ENCODE data around the gene TRMT2B.
"Not testable (repeated sequence)": the region's sequence is repeated elsewhere in the genome, so short reads cannot be mapped to it uniquely, and the experiment has no call there.

The TRMT2B gene

GRCh38 chrX:101051549-101052302 is at the start of gene TRMT2B:
Gene TRMT2B, minus strand, starts transcription at chrX:101052111. Its CDS starts 9,822 bp downstream, at chrX:101042289.
- H3K27ac ChIP-seq: peak within 1 kb of the TSS; percentile 74
- DNase-seq (ENCODE audit: low read depth, low spot score): no peak

GRCh38 chrX:101097546-101098453 is 45.9 kb upstream of the TRMT2B start, which contains the start of gene CENPI:
Gene CENPI, plus strand, starts transcription at chrX:101098204. Its CDS starts 2,867 bp downstream, at chrX:101101071.
- peak within 1 kb of the TSS; percentile 14 for H3K27ac ChIP-seq
- peak; percentile 57 for DNase-seq (ENCODE audit: low read depth, low spot score)

- no peak overlapping the region for H3K27ac ChIP-seq
- no peak for DNase-seq (ENCODE audit: low read depth, low spot score)
These were observed 39.9 kb upstream of the TRMT2B start for GRCh38 chrX:101091817-101092216.

GRCh38 chrX:101081231-101081630 is 29.3 kb upstream of the TRMT2B start:
- DNase-seq (ENCODE audit: low read depth, low spot score): no peak
- H3K27ac ChIP-seq: no peak overlapping the region

- H3K27ac ChIP-seq: no peak overlapping the region
These were observed 28.6 kb upstream of the TRMT2B start for GRCh38 chrX:101080326-101081124.

GRCh38 chrX:101079736-101080270 is 27.9 kb upstream of the TRMT2B start:
- DNase-seq (ENCODE audit: low read depth, low spot score): no peak

More at GRCh38 chrX:101080326-101081124, 28.6 kb upstream of the TRMT2B start:
- no peak for DNase-seq (ENCODE audit: low read depth, low spot score)

GRCh38 chrX:101078716-101079598 is 27.0 kb upstream of the TRMT2B start, which contains the start of gene TMEM35A:
Gene TMEM35A, plus strand, starts transcription at chrX:101078879. Its CDS starts 124 bp downstream, at chrX:101079003.
- no peak for DNase-seq (ENCODE audit: low read depth, low spot score)
- H3K27ac ChIP-seq: no peak within 1 kb of the TSS

More at GRCh38 chrX:101079736-101080270, 27.9 kb upstream of the TRMT2B start:
- H3K27ac ChIP-seq: no peak overlapping the region

GRCh38 chrX:101071582-101071981 is 19.7 kb upstream of the TRMT2B start:
- no peak overlapping the region for H3K27ac ChIP-seq

GRCh38 chrX:101062176-101062575 is 10.3 kb upstream of the TRMT2B start:
- H3K27ac ChIP-seq: no peak overlapping the region
- DNase-seq (ENCODE audit: low read depth, low spot score): no peak

More at GRCh38 chrX:101071582-101071981, 19.7 kb upstream of the TRMT2B start:
- no peak for DNase-seq (ENCODE audit: low read depth, low spot score)

- no peak for DNase-seq (ENCODE audit: low read depth, low spot score)
- H3K27ac ChIP-seq: peak overlapping the region; percentile 81
These were observed 5.3 kb upstream of the TRMT2B start for GRCh38 chrX:101057093-101057714.

GRCh38 chrX:101056551-101056950 is 4.6 kb upstream of the TRMT2B start:
- DNase-seq (ENCODE audit: low read depth, low spot score): not testable (repeated sequence)
- peak overlapping the region; percentile 81 for H3K27ac ChIP-seq

- peak overlapping the region; percentile 74 for H3K27ac ChIP-seq
- no peak for DNase-seq (ENCODE audit: low read depth, low spot score)
These were observed 760 bp downstream of the TRMT2B start for GRCh38 chrX:101051153-101051548.

- no peak for DNase-seq (ENCODE audit: low read depth, low spot score)
- no peak overlapping the region for H3K27ac ChIP-seq
These were observed 11.7 kb downstream of the TRMT2B start for GRCh38 chrX:101040197-101040596.

GRCh38 chrX:101037231-101037630 is 14.7 kb downstream of the TRMT2B start:
- H3K27ac ChIP-seq: no peak overlapping the region
- DNase-seq (ENCODE audit: low read depth, low spot score): no peak

GRCh38 chrX:101029665-101030064 is 22.2 kb downstream of the TRMT2B start:
- DNase-seq (ENCODE audit: low read depth, low spot score): no peak
- H3K27ac ChIP-seq: no peak overlapping the region

- DNase-seq (ENCODE audit: low read depth, low spot score): no peak
- H3K27ac ChIP-seq: no peak overlapping the region
These were observed 23.3 kb downstream of the TRMT2B start for GRCh38 chrX:101028562-101028961.

- no peak for DNase-seq (ENCODE audit: low read depth, low spot score)
- no peak overlapping the region for H3K27ac ChIP-seq
These were observed 26.8 kb downstream of the TRMT2B start for GRCh38 chrX:101025126-101025525.

GRCh38 chrX:101022020-101022419 is 29.9 kb downstream of the TRMT2B start:
- DNase-seq (ENCODE audit: low read depth, low spot score): no peak
- H3K27ac ChIP-seq: peak overlapping the region; percentile 28
